H1 (cell line): Measurements from ENCODE around the gene PABPC1L. TPM values are rescaled to one million over a fixed set of nuclear protein-coding genes. Genes with fewer than 3 reads are reported as not detected.

ENCODE experiments used
- CTCF ChIA-PET: fragments of 300-600 bp; sonication (Branson Sonifier 250); formaldehyde crosslinking; loops from one replicate; lab custom pipeline; 2021; ENCODE audit not compliant: partially characterized antibody; lab: Charles Lee
- POLR2A ChIA-PET: fragments of 300-600 bp; sonication (Branson Sonifier 250); formaldehyde crosslinking; loops from one replicate; lab custom pipeline; 2021; ENCODE audit warnings: inconsistent platforms; ENCODE audit not compliant: partially characterized antibody; lab: Charles Lee
- DNase-seq, 2 experiments: peaks; one replicate each; pipeline versions ENCODE4 v3.0.0 to v3.0.0-alpha.2; 2010 to 2022; ENCODE audit warnings: low spot score in 2 of 2, low read depth in 1 of 2, mixed read lengths in 1 of 2
- FAIRE-seq: peaks from 2 replicates; lab custom pipeline; 2011; peaks lifted over from hg19 to GRCh38; lab: Jason Lieb, UNC
- H2AFZ ChIP-seq: 2 replicates; pipeline ENCODE4 v1.8.1; 2012; ENCODE audit warnings: low read length, inconsistent platforms
- H2AK5ac ChIP-seq: 2 replicates; pipeline ENCODE4 v1.6.1; 2013; ENCODE audit warnings: low read depth, low read length
- H2BK120ac ChIP-seq: replicated peaks from 2 replicates; pipeline ENCODE3; 2013; ENCODE audit warnings: low read depth, low read length, inconsistent platforms
- H2BK12ac ChIP-seq: 2 replicates; pipeline ENCODE4 v1.6.1; 2013; ENCODE audit warnings: low read depth, low read length
- H2BK15ac ChIP-seq: 2 replicates; pipeline ENCODE4 v1.6.1; 2013; ENCODE audit warnings: low read length
- H2BK20ac ChIP-seq: 2 replicates; pipeline ENCODE4 v1.6.1; 2013; ENCODE audit warnings: low read length
- H2BK5ac ChIP-seq: 2 replicates; pipeline ENCODE4 v1.6.1; 2013; ENCODE audit warnings: low read depth, low read length
- H3K14ac ChIP-seq: 2 replicates; pipeline ENCODE4 v1.6.1; 2013; ENCODE audit warnings: inconsistent platforms; ENCODE audit not compliant: insufficient read length
- H3K18ac ChIP-seq: 2 replicates; pipeline ENCODE4 v1.6.1; 2013; ENCODE audit warnings: low read length; ENCODE audit errors: extremely low read depth
- H3K23ac ChIP-seq: 2 replicates; pipeline ENCODE4 v1.6.1; 2013; ENCODE audit warnings: inconsistent platforms; ENCODE audit not compliant: insufficient read length
- H3K23me2 ChIP-seq: 2 replicates; pipeline ENCODE4 v1.6.1; 2013; ENCODE audit warnings: low read depth, low read length
- H3K27ac ChIP-seq: 2 replicates; pipeline ENCODE4 v1.6.1; 2011; ENCODE audit warnings: low read depth, low read length, inconsistent platforms
- H3K27me3 ChIP-seq, 4 experiments: replicated peaks in 1 of 4; 1 replicate in 1 of 4; 2 replicates in 3 of 4; pipeline versions ENCODE4 v1.6.1 to v1.8.1; 2011 to 2013; ENCODE audit warnings: low read length in 3 of 4, mild to moderate bottlenecking in 3 of 4, inconsistent platforms in 2 of 4, mixed read lengths in 2 of 4, moderate library complexity in 1 of 4; ENCODE audit not compliant: control insufficient read depth in 3 of 4, insufficient read depth in 3 of 4; ENCODE audit errors: extremely low read depth in 1 of 4
- H3K36me3 ChIP-seq, 4 experiments: 2 replicates each; pipeline versions ENCODE4 v1.6.1 to v1.8.1; 2011 to 2013; ENCODE audit warnings: mild to moderate bottlenecking in 4 of 4, low read length in 3 of 4, moderate library complexity in 2 of 4, control low read depth in 1 of 4, inconsistent platforms in 1 of 4; ENCODE audit not compliant: insufficient read depth in 4 of 4, control insufficient read depth in 2 of 4
- H3K4ac ChIP-seq: replicated peaks from 2 replicates; pipeline ENCODE3; 2013; ENCODE audit warnings: low read length, low read depth, mixed read lengths, inconsistent platforms; ENCODE audit not compliant: insufficient read length
- H3K4me1 ChIP-seq, 4 experiments: replicated peaks in 1 of 4; 1 replicate in 1 of 4; 2 replicates in 3 of 4; pipeline versions ENCODE4 v1.6.1 to v1.8.1; 2011 to 2013; ENCODE audit warnings: low read length in 3 of 4, inconsistent platforms in 2 of 4, mixed read lengths in 1 of 4; ENCODE audit not compliant: insufficient read depth in 4 of 4, control insufficient read depth in 3 of 4
- H3K4me2 ChIP-seq, 2 experiments: 2 replicates each; pipeline versions ENCODE4 v1.6.1 to v1.8.1; 2011 to 2013; ENCODE audit warnings: low read depth in 2 of 2, low read length in 2 of 2, control low read depth in 1 of 2, inconsistent platforms in 1 of 2, mild to moderate bottlenecking in 1 of 2; ENCODE audit not compliant: insufficient read depth in 1 of 2
- H3K4me3 ChIP-seq, 4 experiments: fragments of 200-600, 300-600 bp in 1 of 4; sonication (generic), shearing (Covaris generic), sonication (Bioruptor Twin) in 1 of 4; 2 replicates each; pipeline versions ENCODE4 v1.5.1 to v1.8.1; 2011 to 2016; ENCODE audit warnings: low read length in 4 of 4, low read depth in 3 of 4, control low read depth in 2 of 4, inconsistent platforms in 2 of 4, mild to moderate bottlenecking in 2 of 4, mixed read lengths in 1 of 4, moderate library complexity in 1 of 4; ENCODE audit not compliant: insufficient read depth in 2 of 4; ENCODE audit errors: extremely low read depth in 1 of 4
- H3K56ac ChIP-seq: replicated peaks from 2 replicates; pipeline ENCODE3; 2013; ENCODE audit warnings: low read depth, mild to moderate bottlenecking, mixed read lengths, low read length, inconsistent platforms; ENCODE audit not compliant: insufficient read length
- H3K79me1 ChIP-seq: 2 replicates; pipeline ENCODE4 v1.6.1; 2013; ENCODE audit warnings: low read depth, low read length, control low read depth
- H3K79me2 ChIP-seq, 2 experiments: 2 replicates each; pipeline versions ENCODE4 v1.6.1 to v1.8.1; 2012 to 2013; ENCODE audit warnings: low read length in 2 of 2, mild to moderate bottlenecking in 2 of 2, inconsistent platforms in 1 of 2; ENCODE audit not compliant: insufficient read depth in 2 of 2, control insufficient read depth in 1 of 2
- H3K9ac ChIP-seq, 4 experiments: replicated peaks in 1 of 4; 1 replicate in 1 of 4; 2 replicates in 3 of 4; pipeline versions ENCODE4 v1.6.1 to v1.8.1; 2011 to 2013; ENCODE audit warnings: low read depth in 3 of 4, low read length in 3 of 4, control low read depth in 2 of 4, mild to moderate bottlenecking in 2 of 4, moderate library complexity in 2 of 4, inconsistent platforms in 1 of 4; ENCODE audit errors: extremely low read depth in 1 of 4
- H3K9me3 ChIP-seq, 2 experiments: 2 replicates each; pipeline versions ENCODE4 v1.6.1 to v1.8.1; 2012 to 2013; ENCODE audit warnings: mild to moderate bottlenecking in 2 of 2, moderate library complexity in 2 of 2, control low read depth in 1 of 2, inconsistent platforms in 1 of 2, low read depth in 1 of 2, low read length in 1 of 2, mixed read lengths in 1 of 2; ENCODE audit not compliant: insufficient read depth in 2 of 2
- H4K20me1 ChIP-seq, 2 experiments: replicated peaks in 1 of 2; 2 replicates each; pipeline versions ENCODE3 to v1.8.1; 2011 to 2013; ENCODE audit warnings: inconsistent platforms in 2 of 2, low read length in 2 of 2, mild to moderate bottlenecking in 1 of 2; ENCODE audit not compliant: insufficient read depth in 2 of 2, control insufficient read depth in 1 of 2
- H4K5ac ChIP-seq: 2 replicates; pipeline ENCODE4 v1.6.1; 2013; ENCODE audit warnings: low read length, low read depth, mixed read lengths, inconsistent platforms; ENCODE audit not compliant: insufficient read length
- H4K8ac ChIP-seq: 2 replicates; pipeline ENCODE4 v1.8.0; 2013; ENCODE audit warnings: mild to moderate bottlenecking, moderate library complexity, low read length, inconsistent platforms; ENCODE audit not compliant: insufficient read depth; ENCODE audit errors: extremely low read depth
- H4K91ac ChIP-seq: replicated peaks from 2 replicates; pipeline ENCODE3; 2013; ENCODE audit warnings: low read length, mixed read lengths, inconsistent platforms; ENCODE audit not compliant: insufficient read length
- ATF3 ChIP-seq: IDR thresholded peaks from 2 replicates; pipeline ENCODE4 v1.6.1; 2011; ENCODE audit warnings: low read depth, mild to moderate bottlenecking, low read length; ENCODE audit not compliant: insufficient read depth
- CHD2 ChIP-seq: IDR thresholded peaks from 2 replicates; pipeline ENCODE4 v1.6.1; 2012; ENCODE audit warnings: low read length, improper control_type of control experiment
- RFX5 ChIP-seq: IDR thresholded peaks from 2 replicates; pipeline ENCODE4 v1.6.1; 2011; ENCODE audit warnings: low read depth, low read length, improper control_type of control experiment, borderline replicate concordance
- RXRA ChIP-seq: IDR thresholded peaks from 2 replicates; pipeline ENCODE4 v1.6.1; 2011; ENCODE audit warnings: low read depth, mild to moderate bottlenecking, low read length, moderate library complexity; ENCODE audit not compliant: insufficient read depth
- WGBS, 2 experiments: shearing (Covaris generic) in 1 of 2; methylation state at CpG; one replicate each; pipeline versions ENCODE4 v1.1.6 to v1.1.7; 2013 to 2015; ENCODE audit warnings: low lambda C conversion rate in 2 of 2, mixed read lengths in 2 of 2, inconsistent platforms in 1 of 2, low coverage in 1 of 2, missing lambda C conversion rate in 1 of 2; ENCODE audit not compliant: insufficient replicate concordance in 2 of 2, insufficient coverage in 1 of 2, insufficient read length in 1 of 2; ENCODE audit errors: extremely low coverage in 1 of 2, missing lambda C conversion rate in 1 of 2; 5-methylcytosine and 5-hydroxymethylcytosine counted together
- polyA plus RNA-seq, 7 experiments: library from polyadenylated mRNA; depleted of rRNA in 3 of 7; stranded (reverse) in 5 of 7; unstranded in 2 of 7; fragments of >200 nt in 5 of 7; fragments of 200-250 nt in 2 of 7; gene quantifications; 1 replicate in 5 of 7; 2 replicates in 1 of 7; 4 replicates in 1 of 7; pipeline versions ENCODE4 v1.2.1 to v1.2.3, GENCODE V29; 2011 to 2013; ENCODE audit warnings: missing spikeins in 2 of 7, mixed read lengths in 2 of 7
- total RNA-seq: library from RNA; stranded (reverse); fragmentation: NEBNext Ultra II Directional; extraction: Animal tissue kit (Norgen Biotek cat#: 25700); gene quantifications from 2 replicates; pipeline ENCODE4 v1.2.1, GENCODE V29; 2021
- TF ChIP-seq, protein P1 (sequence below): IDR thresholded peaks from 2 replicates; pipeline ENCODE4 v1.6.1; 2012; ENCODE audit warnings: low read length, inconsistent platforms

The PABPC1L gene
- total and polyA plus RNA-seq, 2 of the 8 experiments (the other 6 are each of a cell fraction or from before 2014, with no cell fraction given), result 61.1 to 108 TPM

- Histone ChIP-seq H2AFZ (no peak overlapping the region), H3K79me1 (peaks cover 4% of the 10 kb centered on the region), H2BK120ac (no peak overlapping the region), H3K9ac (no peak overlapping the region), H2BK15ac (no peak overlapping the region), H3K36me3 (peaks cover 14 to 66% (median 35%) of the 10 kb centered on the region in 4 experiments), H4K8ac (no peak overlapping the region), H3K4me1 (no peaks in the 10 kb centered on the region; a peak in 1 of 7 replicates), H3K9me3 (no peaks in the 10 kb centered on the region), H3K27ac (no peak overlapping the region), H3K18ac (no peak overlapping the region), H3K79me2 (peaks cover 0 to 13% of the 10 kb centered on the region in 2 experiments; a peak in 1 of 4 replicates), H3K27me3 (no peaks in the 10 kb centered on the region), H3K23me2 (no peaks in the 10 kb centered on the region), H2BK5ac (no peak overlapping the region), H4K91ac (no peak overlapping the region), H3K4ac (no peak overlapping the region), H3K23ac (no peak overlapping the region), H4K5ac (no peak overlapping the region), H3K4me3 (no peak overlapping the region), H2BK20ac (no peak overlapping the region), H2BK12ac (no peak overlapping the region), H3K14ac (no peak overlapping the region), H3K4me2 (no peak overlapping the region), H4K20me1 (peaks cover 2 to 4% of the 10 kb centered on the region in 2 experiments), H2AK5ac (no peak overlapping the region), H3K56ac (no peak overlapping the region)
- TF ChIP-seq ATF3, result no peak
- TF ChIP-seq CHD2, result no peak
- TF ChIP-seq, protein P1, sequence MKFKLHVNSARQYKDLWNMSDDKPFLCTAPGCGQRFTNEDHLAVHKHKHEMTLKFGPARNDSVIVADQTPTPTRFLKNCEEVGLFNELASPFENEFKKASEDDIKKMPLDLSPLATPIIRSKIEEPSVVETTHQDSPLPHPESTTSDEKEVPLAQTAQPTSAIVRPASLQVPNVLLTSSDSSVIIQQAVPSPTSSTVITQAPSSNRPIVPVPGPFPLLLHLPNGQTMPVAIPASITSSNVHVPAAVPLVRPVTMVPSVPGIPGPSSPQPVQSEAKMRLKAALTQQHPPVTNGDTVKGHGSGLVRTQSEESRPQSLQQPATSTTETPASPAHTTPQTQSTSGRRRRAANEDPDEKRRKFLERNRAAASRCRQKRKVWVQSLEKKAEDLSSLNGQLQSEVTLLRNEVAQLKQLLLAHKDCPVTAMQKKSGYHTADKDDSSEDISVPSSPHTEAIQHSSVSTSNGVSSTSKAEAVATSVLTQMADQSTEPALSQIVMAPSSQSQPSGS, result no peak
- TF ChIP-seq RFX5, result no peak
- TF ChIP-seq RXRA, result no peak
- CTCF ChIA-PET, result interaction anchor here (1.2 kb wide), 1 partner anchor 16 kb away, joined by 4 read pairs; no protein-coding TSS in a partner anchor
- FAIRE-seq (no peak), DNase-seq (no peak)
- 80% methylated on average over 12 of the region's 12 CpGs; no CpG with 5 or more reads in 1 of the 2 experiments for WGBS, 2 experiments
- POLR2A ChIA-PET, result interaction anchor here (0.9 to 1.3 kb wide), 5 partner anchors 8 to 31 kb away, joined by 3 to 6 read pairs (median 3); partner anchors contain the start of gene YWHAB
Measured at GRCh38 chr20:44916586-44916985, 6.7 kb downstream of the PABPC1L start.
